Right lobe of liver (tissue), 6 donors: ENCODE measurements around the gene COG7. TPM values are rescaled to one million over a fixed set of nuclear protein-coding genes. Genes with fewer than 3 reads are reported as not detected.
"Not testable (repeated sequence)": the region's sequence is repeated elsewhere in the genome, so short reads cannot be mapped to it uniquely, and the experiment has no call there.

Source experiments
- ATAC-seq, 4 donors: fragments of 200-7000 bp; cut with Tn5 transposase; one replicate each; pipeline ENCODE4 v1.9.1; 2020; ENCODE audit warnings: mild to moderate bottlenecking in 4 of 4, moderate library complexity in 4 of 4
- DNase-seq, 3 donors: peaks; one replicate each; pipeline ENCODE4 v3.0.0-alpha.2; 2020
- H3K27ac ChIP-seq, 3 donors: fragments of 200-600 bp; one replicate each; pipeline ENCODE4 v1.8.0; 2022
- H3K27me3 ChIP-seq, 2 donors: fragments of 200-600 bp; one replicate each; pipeline ENCODE4 v1.8.0; 2022
- H3K36me3 ChIP-seq, 4 donors: fragments of 200-600 bp; sonication (generic) in 1 of 4; one replicate each; pipeline versions ENCODE4 v1.5.1 to v1.8.0; 2017 to 2022; ENCODE audit warnings: control low read depth in 1 of 4
- H3K4me1 ChIP-seq, 4 donors: fragments of 200-600 bp; sonication (generic) in 1 of 4; one replicate each; pipeline versions ENCODE4 v1.5.1 to v1.8.0; 2017 to 2022; ENCODE audit warnings: control low read depth in 1 of 4
- H3K4me3 ChIP-seq, 3 donors: fragments of 200-600 bp; one replicate each; pipeline ENCODE4 v1.8.0; 2022
- H3K9me3 ChIP-seq, 4 donors: fragments of 200-600 bp; sonication (generic) in 1 of 4; one replicate each; pipeline versions ENCODE4 v1.5.1 to v1.8.0; 2017 to 2022; ENCODE audit warnings: control low read depth in 1 of 4
- CTCF ChIP-seq, 4 donors: fragments of 200-600 bp in 3 of 4; fragments of 450-650 bp in 1 of 4; IDR thresholded peaks; one replicate each; pipeline versions ENCODE4 v1.5.1 to v1.8.0; 2016 to 2022; ENCODE audit warnings: antibody characterized with exemption in 4 of 4, mild to moderate bottlenecking in 2 of 4
- POLR2A ChIP-seq: fragments of 450-650 bp; IDR thresholded peaks from one replicate; pipeline ENCODE4 v1.6.1; 2017; ENCODE audit warnings: antibody characterized with exemption, mild to moderate bottlenecking
- WGBS: methylation state at CpG from one replicate; pipeline ENCODE4 v1.1.6; 2018; ENCODE audit warnings: low coverage, low lambda C conversion rate; ENCODE audit not compliant: insufficient coverage; ENCODE audit errors: missing lambda C conversion rate; 5-methylcytosine and 5-hydroxymethylcytosine counted together
- intact Hi-C, 2 donors: fragments of 100-400 bp; cut with DNase I; formaldehyde crosslinking; loops; one replicate each; pipeline versions ENCODE4 v1.11.2 to v1.14.1; 2022
- total RNA-seq, 6 experiments: library from RNA; depleted of rRNA in 2 of 6; stranded (reverse); fragments of >200 nt in 2 of 6; fragmentation: NEBNext Ultra II Directional in 3 of 6; extraction: Animal tissue kit (Norgen Biotek cat#: 25700) in 3 of 6; gene quantifications; one replicate each; pipeline versions ENCODE4 v1.1.0 to v1.2.4, GENCODE V29; 2016 to 2023
- donor health status: DM: no; HTN: yes; CAD: no.
- donor health status: DM: no; HTN: no; CAD: no.
- donor health status: DM: no; HTN: no; CAD: no.
- donor health status: DM: no; HTN: yes; CAD: no.
- donor health status: DM: no; HTN: yes; CAD: no.

Gene COG7
- total RNA-seq, 6 experiments from 2014 or later: 7.5 to 11.2 (median 8.4) TPM

- peaks cover 0 to 30% (median 10%) of the 10 kb centered on the region in 4 donors for H3K36me3 ChIP-seq
- ATAC-seq (no peak), DNase-seq (peak in 1 of 3 donors; percentile 34)
- H3K9me3 ChIP-seq: no peaks in the 10 kb centered on the region
- no peaks in the 10 kb centered on the region for H3K4me1 ChIP-seq
- TF ChIP-seq POLR2A (no peak), CTCF (IDR thresholded peaks at IDR 0.05) (no peak)
- no peak overlapping the region for H3K4me3 ChIP-seq
- intact Hi-C loops: no loop called here
- no peak overlapping the region for H3K27ac ChIP-seq
- H3K27me3 ChIP-seq: no peaks in the 10 kb centered on the region
- WGBS: 92% methylated on average over 2 of the region's 17 CpGs
Measured at GRCh38 chr16:23391381-23392222, 61.4 kb downstream of the COG7 start.

- H3K4me1 ChIP-seq, H3K27ac ChIP-seq, intact Hi-C loops, H3K4me3 ChIP-seq, H3K9me3 ChIP-seq, H3K27me3 ChIP-seq, ATAC-seq: not testable (repeated sequence)
- peaks cover 0 to 24% (median 10%) of the 10 kb centered on the region in 4 donors for H3K36me3 ChIP-seq
- WGBS: 95% methylated on average over 4 of the region's 8 CpGs
- DNase-seq: peak in 1 of 3 donors; percentile 17
Measured at GRCh38 chr16:23389936-23390335, 63.1 kb downstream of the COG7 start.

GRCh38 chr16:23389201-23389600 is 63.8 kb downstream of the COG7 start:
- H3K27me3 ChIP-seq: no peaks in the 10 kb centered on the region
- peak in 1 of 3 donors; percentile 11 for DNase-seq
- no peak overlapping the region for H3K4me3 ChIP-seq
- no peaks in the 10 kb centered on the region for H3K4me1 ChIP-seq
- intact Hi-C loops: no loop called here
- TF ChIP-seq CTCF (IDR thresholded peaks at IDR 0.05): no peak
- TF ChIP-seq POLR2A: no peak
- H3K9me3 ChIP-seq: no peaks in the 10 kb centered on the region
- H3K27ac ChIP-seq: no peak overlapping the region
- no peak for ATAC-seq
- peaks cover 0 to 24% (median 10%) of the 10 kb centered on the region in 4 donors for H3K36me3 ChIP-seq
- WGBS: 92% methylated on average over 5 of the region's 5 CpGs

GRCh38 chr16:23388786-23389185 is 64.2 kb downstream of the COG7 start:
- ATAC-seq: no peak

More at GRCh38 chr16:23388786-23389185, 64.2 kb downstream of the COG7 start:
- Histone ChIP-seq H3K4me3 (no peak overlapping the region), H3K9me3 (no peaks in the 10 kb centered on the region), H3K4me1 (no peaks in the 10 kb centered on the region), H3K27me3 (no peaks in the 10 kb centered on the region), H3K36me3 (peaks cover 0 to 24% (median 10%) of the 10 kb centered on the region in 4 donors), H3K27ac (no peak overlapping the region)
- TF ChIP-seq CTCF (IDR thresholded peaks at IDR 0.05) (no peak), POLR2A (no peak)
- peak in 1 of 3 donors; percentile 33 for DNase-seq
- intact Hi-C loops: no loop called here
- WGBS: 80% methylated on average over 4 of the region's 15 CpGs
